Ovary (tissue), 9 donors: ENCODE data around the gene SHISA6. TPM values are rescaled to one million over a fixed set of nuclear protein-coding genes. Genes with fewer than 3 reads are reported as not detected.
"Not testable (repeated sequence)": the region's sequence is repeated elsewhere in the genome, so short reads cannot be mapped to it uniquely, and the experiment has no call there.

Experiments
- DNase-seq, 5 donors: peaks; one replicate each; pipeline ENCODE4 v3.0.0-alpha.2; 2019 to 2020
- H3K27ac ChIP-seq, 2 donors: fragments of 200-600 bp; one replicate each; pipeline versions ENCODE4 v1.5.1 to v1.8.0; 2019 to 2022
- H3K27me3 ChIP-seq: fragments of 200-600 bp; one replicate; pipeline ENCODE4 v1.8.0; 2022
- H3K36me3 ChIP-seq: fragments of 200-600 bp; sonication (generic); one replicate; pipeline ENCODE4 v1.5.1; 2019
- H3K4me1 ChIP-seq: one replicate; pipeline ENCODE4 v1.8.1; 2013; ENCODE audit warnings: mild to moderate bottlenecking, moderate library complexity; ENCODE audit not compliant: insufficient read depth
- H3K4me3 ChIP-seq: fragments of 200-600 bp; sonication (generic); one replicate; pipeline ENCODE4 v1.5.1; 2017
- H3K9me3 ChIP-seq, 2 donors: fragments of 200-600 bp in 1 of 2; sonication (generic) in 1 of 2; one replicate each; pipeline versions ENCODE4 v1.5.1 to v1.8.1; 2013 to 2019; ENCODE audit warnings: mild to moderate bottlenecking in 1 of 2, moderate library complexity in 1 of 2
- EP300 ChIP-seq: sonication (generic); formaldehyde crosslinking; IDR thresholded peaks from one replicate; pipeline ENCODE4 v1.6.1; 2017; ENCODE audit warnings: antibody characterized with exemption
- POLR2A ChIP-seq: fragments of 450-650 bp; IDR thresholded peaks from one replicate; pipeline ENCODE4 v1.6.1; 2017; ENCODE audit warnings: antibody characterized with exemption, mild to moderate bottlenecking, moderate library complexity
- WGBS, 3 donors: extraction: QIAGEN DNeasy Blood & Tissue Kit in 1 of 3; methylation state at CpG; one replicate each; pipeline versions ENCODE4 v1.1.5 to v1.1.7; 2013 to 2017; 5-methylcytosine and 5-hydroxymethylcytosine counted together
- intact Hi-C, 4 donors: fragments of 100-400 bp; cut with DNase I; formaldehyde crosslinking; loops; one replicate each; pipeline versions ENCODE4 v1.11.0 to v1.15.1; 2022 to 2023
- polyA plus RNA-seq, 2 donors: library from polyadenylated mRNA; stranded (reverse); fragments of 200-250 nt in 1 of 2; fragments of 350-450 nt in 1 of 2; fragmentation: Illumina TruSeq in 1 of 2; extraction: RNeasy Lipid Tissue Mini Kit (QIAGEN cat#74804) in 1 of 2; gene quantifications; one replicate each; pipeline ENCODE4 v1.2.3, GENCODE V29; 2013 to 2014
- total RNA-seq, 7 donors: library from RNA; depleted of rRNA in 2 of 7; stranded (reverse); fragments of >200 nt in 2 of 7; fragmentation: NEBNext Ultra II Directional in 3 of 7; extraction: Animal tissue kit (Norgen Biotek cat#: 25700) in 3 of 7; gene quantifications; one replicate each; pipeline versions ENCODE4 v1.1.0 to v1.2.4, GENCODE V29; 2016 to 2023
- TF ChIP-seq, protein P1 (sequence below), 3 donors: fragments of 450-650 bp in 2 of 3; fragments of 200-600 bp in 1 of 3; IDR thresholded peaks; one replicate each; pipeline versions ENCODE4 v1.5.1 to v1.8.0; 2016 to 2022; ENCODE audit warnings: antibody characterized with exemption in 3 of 3, mild to moderate bottlenecking in 1 of 3
- donor health status: DM: no; HTN: no; CAD: no; lungs with moderate emphysema.
- donor health status: DM: no; HTN: no; CAD: no.
- donor health status: Bipolar disorder and iron deficiency.
- donor health status: DM: yes; HTN: yes; CAD: no.
- donor health status: DM: no; HTN: no; CAD: no.
- donor health status: DM: yes; HTN: yes; CAD: no.

SHISA6 gene
- total and polyA plus RNA-seq, 9 donors: 0.10 to 1.5 (median 0.38) TPM

DNA sequence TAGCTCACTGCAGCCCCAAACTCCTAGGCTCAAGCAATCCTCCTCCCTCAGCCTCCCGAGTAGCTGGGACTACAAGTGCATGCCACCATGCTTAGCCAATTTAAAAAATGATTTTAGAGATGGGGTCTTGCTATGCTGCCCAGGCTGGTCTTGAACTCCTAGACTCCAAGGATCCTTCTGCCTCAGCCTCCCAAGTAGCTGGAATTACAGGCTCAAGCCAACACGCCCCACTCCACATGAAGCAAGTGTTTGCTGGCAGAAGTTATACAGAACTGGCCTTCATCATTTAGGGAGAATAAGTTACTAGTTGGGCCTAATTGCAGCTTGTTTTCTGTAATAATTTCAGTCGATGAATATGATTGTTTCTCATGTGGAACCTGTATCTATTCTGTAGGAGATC, 68.0 kb downstream of the SHISA6 start:
- Histone ChIP-seq H3K4me3 (no peak overlapping the region), H3K27me3 (no peaks in the 10 kb centered on the region), H3K9me3 (no peaks in the 10 kb centered on the region), H3K36me3 (no peaks in the 10 kb centered on the region), H3K4me1 (no peaks in the 10 kb centered on the region), H3K27ac (no peak overlapping the region)
- no peak for TF ChIP-seq POLR2A
- TF ChIP-seq, protein P1, sequence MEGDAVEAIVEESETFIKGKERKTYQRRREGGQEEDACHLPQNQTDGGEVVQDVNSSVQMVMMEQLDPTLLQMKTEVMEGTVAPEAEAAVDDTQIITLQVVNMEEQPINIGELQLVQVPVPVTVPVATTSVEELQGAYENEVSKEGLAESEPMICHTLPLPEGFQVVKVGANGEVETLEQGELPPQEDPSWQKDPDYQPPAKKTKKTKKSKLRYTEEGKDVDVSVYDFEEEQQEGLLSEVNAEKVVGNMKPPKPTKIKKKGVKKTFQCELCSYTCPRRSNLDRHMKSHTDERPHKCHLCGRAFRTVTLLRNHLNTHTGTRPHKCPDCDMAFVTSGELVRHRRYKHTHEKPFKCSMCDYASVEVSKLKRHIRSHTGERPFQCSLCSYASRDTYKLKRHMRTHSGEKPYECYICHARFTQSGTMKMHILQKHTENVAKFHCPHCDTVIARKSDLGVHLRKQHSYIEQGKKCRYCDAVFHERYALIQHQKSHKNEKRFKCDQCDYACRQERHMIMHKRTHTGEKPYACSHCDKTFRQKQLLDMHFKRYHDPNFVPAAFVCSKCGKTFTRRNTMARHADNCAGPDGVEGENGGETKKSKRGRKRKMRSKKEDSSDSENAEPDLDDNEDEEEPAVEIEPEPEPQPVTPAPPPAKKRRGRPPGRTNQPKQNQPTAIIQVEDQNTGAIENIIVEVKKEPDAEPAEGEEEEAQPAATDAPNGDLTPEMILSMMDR (IDR thresholded peaks at IDR 0.05): no peak
- no peak for TF ChIP-seq EP300
- intact Hi-C loops: no loop called here
- no peak for DNase-seq
- 85 to 90% (median 86%) methylated on average over 3 of the region's 3 CpGs for WGBS, 3 donors

DNA sequence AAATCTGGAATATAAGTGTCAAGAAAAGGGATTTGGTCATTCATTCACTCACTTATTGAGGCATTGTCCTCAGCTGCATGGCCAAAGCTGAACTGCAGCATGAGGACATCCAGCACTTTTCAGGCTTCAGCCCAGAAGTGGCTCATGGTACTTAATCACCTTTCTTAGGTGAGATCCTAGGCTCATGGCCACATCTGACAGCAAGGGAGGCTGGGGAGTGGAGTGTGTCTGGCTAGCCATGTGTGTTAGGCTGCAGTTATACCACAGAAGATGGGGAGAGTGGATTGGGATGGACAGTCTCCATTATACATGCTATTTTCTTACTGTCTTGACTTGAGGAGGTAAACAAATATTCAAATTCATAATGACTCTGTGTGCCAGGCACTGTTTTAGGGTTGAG, 68.8 kb downstream of the SHISA6 start:
- Histone ChIP-seq H3K36me3 (no peaks in the 10 kb centered on the region), H3K27ac (no peak overlapping the region), H3K27me3 (no peaks in the 10 kb centered on the region), H3K4me3 (no peak overlapping the region), H3K9me3 (no peaks in the 10 kb centered on the region), H3K4me1 (no peaks in the 10 kb centered on the region)
- DNase-seq: no peak
- TF ChIP-seq, protein P1 (IDR thresholded peaks at IDR 0.05): no peak
- no peak for TF ChIP-seq EP300
- intact Hi-C loops: no loop called here

DNA sequence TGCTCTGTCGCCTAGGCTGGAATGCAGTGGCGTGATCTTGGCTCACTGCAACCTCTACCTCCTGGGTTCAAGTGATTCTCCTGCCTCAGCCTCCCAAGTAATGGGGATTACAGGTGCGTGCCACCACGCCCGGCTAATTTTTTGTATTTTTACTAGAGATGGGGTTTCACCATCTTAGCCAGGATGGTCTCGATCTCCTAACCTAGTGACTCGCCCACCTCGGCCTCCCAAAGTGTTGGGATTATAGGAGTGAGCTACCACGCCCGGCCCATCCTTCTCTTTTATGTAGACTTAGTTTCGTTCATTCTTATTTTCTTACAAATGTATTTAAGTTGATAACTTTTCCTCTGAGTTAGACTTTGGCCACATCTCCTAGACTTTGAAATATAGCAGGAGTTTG, 75.4 kb downstream of the SHISA6 start:
- not testable (repeated sequence) for H3K9me3 ChIP-seq, H3K4me1 ChIP-seq, H3K27ac ChIP-seq, DNase-seq, H3K4me3 ChIP-seq, H3K36me3 ChIP-seq, H3K27me3 ChIP-seq
- 79 to 86% (median 82%) methylated on average over 11 of the region's 11 CpGs for WGBS, 3 donors
- intact Hi-C loops: loop anchor here in 1 of 4 donors (5.0 kb wide), 1 partner anchor 609 kb away; no protein-coding TSS in a partner anchor

DNA sequence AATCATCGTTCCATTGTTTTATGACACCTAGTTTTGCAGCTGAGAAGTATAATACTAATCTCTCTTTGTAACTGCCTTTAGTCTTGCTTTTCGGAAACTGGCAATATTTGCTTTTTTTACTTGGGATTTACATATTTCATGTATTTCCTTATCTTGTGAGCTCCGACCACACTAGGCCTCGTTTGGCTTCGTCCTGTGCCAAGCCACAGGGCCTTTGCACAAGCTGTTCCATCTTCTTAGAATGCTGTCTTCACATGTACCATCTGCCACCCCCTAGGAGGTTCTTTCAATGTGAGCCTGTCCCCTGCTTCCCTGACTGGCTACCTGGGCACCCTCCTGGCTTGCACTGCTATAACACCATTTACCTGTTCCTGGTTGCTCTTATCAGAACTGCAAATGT, 77.2 kb downstream of the SHISA6 start:
- Histone ChIP-seq H3K9me3 (no peaks in the 10 kb centered on the region), H3K27me3 (no peaks in the 10 kb centered on the region), H3K4me1 (no peaks in the 10 kb centered on the region), H3K27ac (no peak overlapping the region), H3K36me3 (no peaks in the 10 kb centered on the region), H3K4me3 (no peak overlapping the region)
- 48 to 68% (median 65%) methylated on average over 5 of the region's 5 CpGs for WGBS, 3 donors
- no peak for DNase-seq
- intact Hi-C loops: loop anchor here in 1 of 4 donors (5.0 kb wide), 1 partner anchor 611 kb away; no protein-coding TSS in a partner anchor
- TF ChIP-seq EP300 (no peak), POLR2A (no peak)

DNA sequence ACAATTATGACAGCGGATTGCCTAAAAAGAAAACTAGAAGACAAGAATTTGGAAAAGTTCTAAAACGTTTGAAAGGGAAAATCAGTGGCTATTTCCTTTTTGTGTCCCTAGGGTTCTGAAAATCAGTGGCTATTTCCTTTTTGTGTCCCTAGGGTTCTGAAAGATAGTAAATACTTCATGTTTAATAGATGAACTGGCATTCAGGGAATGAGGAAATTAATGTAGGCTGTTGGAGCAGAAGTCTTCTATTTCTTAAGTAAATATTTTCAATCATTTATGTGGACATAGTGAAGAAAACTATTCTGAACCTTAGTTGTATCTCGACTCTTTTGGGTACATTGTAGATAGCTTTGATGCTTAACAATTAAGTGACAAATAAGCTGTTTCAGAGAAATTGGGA, 78.9 kb downstream of the SHISA6 start:
- no peaks in the 10 kb centered on the region for H3K27me3 ChIP-seq
- TF ChIP-seq, protein P1 (IDR thresholded peaks at IDR 0.05): no peak
- TF ChIP-seq EP300 (no peak), POLR2A (no peak)
- no peaks in the 10 kb centered on the region for H3K4me1 ChIP-seq
- intact Hi-C loops: loop anchor here in 1 of 4 donors (5.0 kb wide), 1 partner anchor 613 kb away; no protein-coding TSS in a partner anchor
- H3K4me3 ChIP-seq: no peak overlapping the region
- DNase-seq: no peak
- H3K9me3 ChIP-seq: no peaks in the 10 kb centered on the region
- 51 to 59% (median 56%) methylated on average over 3 of the region's 3 CpGs for WGBS, 3 donors
- H3K36me3 ChIP-seq: no peaks in the 10 kb centered on the region
- H3K27ac ChIP-seq: no peak overlapping the region
